ENCODE measurements around the gene CELA2B. TPM values are rescaled to one million over a fixed set of nuclear protein-coding genes. Genes with fewer than 3 reads are reported as not detected.

Gene CELA2B
- total RNA-seq, 2 experiments from 2014 or later = not detected

- H4K20me1 ChIP-seq (ENCODE audit: insufficient read depth, low read length) = no peaks in the 10 kb centered on the region
- BruUV-seq (replicated peaks) = no TSS peak
- H3K4me1 ChIP-seq (ENCODE audit: insufficient read depth, low read length, poor library complexity, severe bottlenecking) = peaks cover 22% of the 10 kb centered on the region
- POLR2A ChIA-PET = interaction anchor here (0.6 to 0.7 kb wide), 2 partner anchors 15 to 160 kb away, joined by 3 read pairs; no protein-coding TSS in a partner anchor
- CTCF ChIA-PET (ENCODE audit: unreplicated experiment) = no interaction called here
- intact Hi-C loops (cut with micrococcal nuclease; ENCODE audit: unreplicated experiment) = loop anchor here (1.0 to 2.0 kb wide), 4 partner anchors 53 to 215 kb away; partner anchors contain the start of gene DDI2
- no peak for TF ChIP-seq EZH2phosphoT487 (IDR thresholded peaks at IDR 0.05; ENCODE audit: borderline replicate concordance, low read depth, low read length)
- TF ChIP-seq CTCF (conservative IDR thresholded peaks at IDR 0.05; ENCODE audit: low read length) = peak; percentile 53; the same call in 1 of the 2 replicates
- H3K9me2 ChIP-seq (ENCODE audit: insufficient read depth, low read length) = no peaks in the 10 kb centered on the region
- peak overlapping the region; percentile 83 for H3K4me3 ChIP-seq (ENCODE audit: low read depth, low read length, poor library complexity, severe bottlenecking)
- DNase-seq (ENCODE audit: low spot score) = peak; percentile 15
- H3K36me3 ChIP-seq (ENCODE audit: insufficient read depth, low read length) = peaks cover 4% of the 10 kb centered on the region; the same call in 1 of the 2 replicates
- peak overlapping the region; percentile 99 for H3K4me2 ChIP-seq (ENCODE audit: low read length)
- peak overlapping the region; percentile 55; the same call in 1 of the 2 replicates for H2AFZ ChIP-seq (ENCODE audit: low read length)
- H3K9me3 ChIP-seq (ENCODE audit: low read length) = no peaks in the 10 kb centered on the region
- H3K27ac ChIP-seq (ENCODE audit: low read depth, low read length, poor library complexity, severe bottlenecking) = peak overlapping the region; percentile 62
- peaks cover 21% of the 10 kb centered on the region; the same call in 1 of the 2 replicates for H3K79me2 ChIP-seq (ENCODE audit: insufficient read depth, low read depth, low read length)
Measured at GRCh38 chr1:15526021-15526489, 50.2 kb downstream of the CELA2B start.

GRCh38 chr1:15526490-15527339 is 50.8 kb downstream of the CELA2B start, which contains the start of gene DNAJC16:
Gene DNAJC16 (plus strand): TSS chr1:15526848. CDS start chr1:15529106, 2,258 bp downstream.
- peak; percentile 100 for DNase-seq (ENCODE audit: low spot score)
- TF ChIP-seq EZH2phosphoT487 (IDR thresholded peaks at IDR 0.05; ENCODE audit: borderline replicate concordance, low read depth, low read length) = no peak
- no peak; the same call in 1 of the 2 replicates for TF ChIP-seq CTCF (conservative IDR thresholded peaks at IDR 0.05; ENCODE audit: low read length)
- H3K9me2 ChIP-seq (ENCODE audit: insufficient read depth, low read length) = no peaks in the 10 kb centered on the region
- no peaks in the 10 kb centered on the region for H4K20me1 ChIP-seq (ENCODE audit: insufficient read depth, low read length)
- H2AFZ ChIP-seq (ENCODE audit: low read length) = peak within 1 kb of the TSS; percentile 70
- H3K4me2 ChIP-seq (ENCODE audit: low read length) = peak within 1 kb of the TSS; percentile 99
- peaks cover 11% of the 10 kb centered on the region; the same call in 1 of the 2 replicates for H3K36me3 ChIP-seq (ENCODE audit: insufficient read depth, low read length)
- ChIA-PET CTCF (ENCODE audit: unreplicated experiment) (interaction anchor here (0.6 to 1.0 kb wide), 2 partner anchors 206 to 223 kb away, joined by 3 read pairs; no protein-coding TSS in a partner anchor), POLR2A (interaction anchor here (0.5 to 1.2 kb wide), 5 partner anchors 10 to 310 kb away, joined by 3 to 4 read pairs (median 3); no protein-coding TSS in a partner anchor)
- no TSS peak for BruUV-seq (replicated peaks)
- intact Hi-C loops (cut with micrococcal nuclease; ENCODE audit: unreplicated experiment) = loop anchor here (1.0 to 2.0 kb wide), 4 partner anchors 52 to 214 kb away; partner anchors contain the start of gene DDI2
- peak within 1 kb of the TSS; percentile 83 for H3K4me3 ChIP-seq (ENCODE audit: low read depth, low read length, poor library complexity, severe bottlenecking)
- H3K4me1 ChIP-seq (ENCODE audit: insufficient read depth, low read length, poor library complexity, severe bottlenecking) = peaks cover 22% of the 10 kb centered on the region
- H3K27ac ChIP-seq (ENCODE audit: low read depth, low read length, poor library complexity, severe bottlenecking) = peak within 1 kb of the TSS; percentile 62
- H3K9me3 ChIP-seq (ENCODE audit: low read length) = no peaks in the 10 kb centered on the region
- peaks cover 21% of the 10 kb centered on the region; the same call in 1 of the 2 replicates for H3K79me2 ChIP-seq (ENCODE audit: insufficient read depth, low read depth, low read length)

All from OCI-LY7 (cell line).